ENCODE data around the gene PEX6. TPM values are rescaled to one million over a fixed set of nuclear protein-coding genes. Genes with fewer than 3 reads are reported as not detected.
"Not testable (repeated sequence)": the region's sequence is repeated elsewhere in the genome, so short reads cannot be mapped to it uniquely, and the experiment has no call there.

The PEX6 gene
- total RNA-seq, 3 donors from 2014 or later, result 13.0 to 22.3 (median 18.9) TPM

DNA sequence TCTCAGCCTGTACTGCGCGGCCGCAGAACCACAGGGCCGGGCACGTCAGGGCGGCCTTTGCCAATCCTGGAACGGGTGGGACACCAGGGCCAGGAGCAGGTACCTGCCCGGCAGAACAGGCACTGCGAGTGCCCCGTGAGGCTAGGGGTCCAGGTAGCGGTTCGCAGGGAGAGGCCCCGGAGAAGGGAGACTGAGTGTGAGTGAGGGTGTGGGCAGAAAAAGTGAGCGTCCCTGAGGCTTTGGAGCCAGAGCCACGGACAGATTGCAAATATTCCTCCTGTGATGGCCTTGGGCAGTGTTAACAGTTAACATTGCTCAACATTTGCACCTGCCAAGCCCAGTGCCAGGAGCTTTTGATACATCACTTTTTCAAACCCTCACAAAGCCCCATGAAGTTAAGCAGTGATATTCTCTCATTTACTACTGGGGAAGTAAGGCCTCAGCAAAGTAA, 17.9 kb downstream of the PEX6 start:
- H3K4me1 ChIP-seq, result no peaks in the 10 kb centered on the region
- H3K27ac ChIP-seq, result peak overlapping the region; percentile 16 to 17
- TF ChIP-seq, protein P1, sequence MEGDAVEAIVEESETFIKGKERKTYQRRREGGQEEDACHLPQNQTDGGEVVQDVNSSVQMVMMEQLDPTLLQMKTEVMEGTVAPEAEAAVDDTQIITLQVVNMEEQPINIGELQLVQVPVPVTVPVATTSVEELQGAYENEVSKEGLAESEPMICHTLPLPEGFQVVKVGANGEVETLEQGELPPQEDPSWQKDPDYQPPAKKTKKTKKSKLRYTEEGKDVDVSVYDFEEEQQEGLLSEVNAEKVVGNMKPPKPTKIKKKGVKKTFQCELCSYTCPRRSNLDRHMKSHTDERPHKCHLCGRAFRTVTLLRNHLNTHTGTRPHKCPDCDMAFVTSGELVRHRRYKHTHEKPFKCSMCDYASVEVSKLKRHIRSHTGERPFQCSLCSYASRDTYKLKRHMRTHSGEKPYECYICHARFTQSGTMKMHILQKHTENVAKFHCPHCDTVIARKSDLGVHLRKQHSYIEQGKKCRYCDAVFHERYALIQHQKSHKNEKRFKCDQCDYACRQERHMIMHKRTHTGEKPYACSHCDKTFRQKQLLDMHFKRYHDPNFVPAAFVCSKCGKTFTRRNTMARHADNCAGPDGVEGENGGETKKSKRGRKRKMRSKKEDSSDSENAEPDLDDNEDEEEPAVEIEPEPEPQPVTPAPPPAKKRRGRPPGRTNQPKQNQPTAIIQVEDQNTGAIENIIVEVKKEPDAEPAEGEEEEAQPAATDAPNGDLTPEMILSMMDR (IDR thresholded peaks at IDR 0.05), result no peak
- TF ChIP-seq POLR2AphosphoS5 (IDR thresholded peaks at IDR 0.05) (no peak), POLR2A (IDR thresholded peaks at IDR 0.05) (no peak)
- H3K36me3 ChIP-seq, result no peaks in the 10 kb centered on the region
- DNase-seq (ENCODE audit: low spot score in 2 of 2), result no peak
- intact Hi-C loops (cut with DNase I; ENCODE audit: low total_unique reads), result no loop called here
- no peaks in the 10 kb centered on the region for H3K27me3 ChIP-seq
- no peaks in the 10 kb centered on the region for H3K9me3 ChIP-seq
- peak overlapping the region; percentile 41 to 69 (median 59) for H3K4me3 ChIP-seq

DNA sequence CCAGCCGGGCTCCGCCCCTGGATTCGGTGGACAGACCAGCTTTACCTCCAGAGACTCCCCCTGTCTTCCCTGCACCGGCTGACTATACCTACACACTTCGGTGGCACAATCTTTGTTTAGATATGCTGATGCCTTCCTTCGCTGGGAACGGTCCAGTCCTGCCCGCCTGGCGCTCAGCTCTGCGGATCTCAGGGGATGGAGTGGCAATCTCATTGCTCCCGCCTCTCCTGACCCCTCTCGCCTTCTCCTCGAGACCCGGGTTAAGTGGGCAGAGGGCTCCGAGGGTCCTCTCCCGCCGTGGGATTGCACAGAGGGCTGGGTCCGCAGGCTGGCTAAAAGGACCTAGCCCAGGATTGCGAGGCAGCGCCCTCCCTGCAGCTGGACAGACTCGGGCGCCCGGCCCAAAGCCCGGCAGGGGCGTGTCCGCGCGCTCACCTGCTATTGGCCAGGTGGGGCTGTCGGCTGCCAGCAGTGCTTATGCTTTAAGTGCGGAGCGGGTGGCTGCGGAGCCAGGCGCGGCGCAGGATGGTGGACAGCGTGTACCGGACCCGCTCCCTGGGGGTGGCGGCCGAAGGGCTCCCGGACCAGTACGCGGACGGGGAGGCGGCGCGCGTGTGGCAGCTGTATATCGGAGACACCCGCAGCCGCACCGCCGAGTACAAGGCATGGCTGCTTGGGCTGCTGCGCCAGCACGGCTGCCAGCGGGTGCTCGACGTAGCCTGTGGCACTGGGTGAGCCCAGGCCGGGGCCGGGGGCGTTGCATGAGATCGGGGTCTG, 18.6 kb downstream of the PEX6 start, which contains the start of gene GNMT:
Gene GNMT, plus strand, starts transcription at position 512 of the 777 bp plus-strand sequence. Its CDS starts 14 bp downstream, at position 526.
- DNase-seq (ENCODE audit: low spot score in 2 of 2), result peak; percentile 58 to 81
- Histone ChIP-seq H3K27ac (peak within 1 kb of the TSS; percentile 16 to 21), H3K4me1 (no peaks in the 10 kb centered on the region), H3K36me3 (no peaks in the 10 kb centered on the region), H3K27me3 (no peaks in the 10 kb centered on the region), H3K9me3 (no peaks in the 10 kb centered on the region), H3K4me3 (peak within 1 kb of the TSS; percentile 41 to 69 (median 59))
- TF ChIP-seq POLR2AphosphoS5 (IDR thresholded peaks at IDR 0.05) (peak in 1 of 3 donors; percentile 15), POLR2A (IDR thresholded peaks at IDR 0.05) (no peak)
- TF ChIP-seq, protein P1 (IDR thresholded peaks at IDR 0.05), result no peak
- intact Hi-C loops (cut with DNase I; ENCODE audit: low total_unique reads), result no loop called here

DNA sequence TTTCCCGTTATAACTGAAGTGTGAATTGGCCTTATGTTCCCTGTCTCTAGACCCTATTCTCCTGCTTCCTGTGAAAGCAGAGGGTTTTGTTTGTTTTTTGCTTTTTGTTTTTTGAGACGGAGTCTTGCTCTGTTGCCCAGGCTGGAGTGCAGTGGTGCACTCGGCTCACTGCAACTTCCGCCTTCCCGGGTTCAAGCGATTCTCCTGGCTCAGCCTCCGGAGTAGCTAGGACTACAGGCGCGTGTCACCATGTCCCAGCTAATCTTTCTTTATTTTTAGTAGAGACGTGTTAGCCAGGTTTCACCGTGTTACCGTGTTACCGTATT, 19.1 kb downstream of the PEX6 start:
- TF ChIP-seq, protein P1 (IDR thresholded peaks at IDR 0.05), result no peak
- TF ChIP-seq POLR2AphosphoS5 (IDR thresholded peaks at IDR 0.05) (no peak), POLR2A (IDR thresholded peaks at IDR 0.05) (no peak)
- Histone ChIP-seq H3K9me3 (no peaks in the 10 kb centered on the region), H3K27ac (peak overlapping the region; percentile 16 to 21), H3K36me3 (no peaks in the 10 kb centered on the region), H3K4me1 (no peaks in the 10 kb centered on the region), H3K27me3 (no peaks in the 10 kb centered on the region), H3K4me3 (peak overlapping the region; percentile 41 to 69 (median 59))
- intact Hi-C loops (cut with DNase I; ENCODE audit: low total_unique reads), result no loop called here
- no peak for DNase-seq (ENCODE audit: low spot score in 2 of 2)

DNA sequence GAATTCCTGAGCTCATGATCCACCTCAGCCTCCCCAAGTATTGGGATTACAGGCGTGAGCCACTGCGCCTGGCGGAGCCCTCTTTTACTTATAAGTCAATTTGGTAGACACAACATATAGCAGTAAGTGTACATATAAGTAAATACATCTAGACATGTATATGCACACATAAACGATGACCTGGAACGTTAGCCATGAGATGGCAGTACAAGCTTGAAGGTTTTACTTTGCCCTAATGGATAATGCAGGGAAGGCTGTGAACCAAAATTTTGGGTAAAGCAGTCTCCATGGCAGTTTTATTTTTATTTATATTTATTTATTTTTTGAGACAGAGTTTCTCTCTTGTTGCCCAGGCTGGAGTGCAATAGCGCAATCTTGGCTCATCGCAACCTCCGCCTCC, 20.9 kb downstream of the PEX6 start:
- Histone ChIP-seq H3K27ac (no peak overlapping the region), H3K4me1 (no peaks in the 10 kb centered on the region), H3K36me3 (no peaks in the 10 kb centered on the region), H3K4me3 (no peak overlapping the region), H3K27me3 (no peaks in the 10 kb centered on the region), H3K9me3 (no peaks in the 10 kb centered on the region)
- no peak for DNase-seq (ENCODE audit: low spot score in 2 of 2)
- TF ChIP-seq, protein P1 (IDR thresholded peaks at IDR 0.05), result no peak
- no peak for TF ChIP-seq POLR2AphosphoS5 (IDR thresholded peaks at IDR 0.05)
- no peak for TF ChIP-seq POLR2A (IDR thresholded peaks at IDR 0.05)
- intact Hi-C loops (cut with DNase I; ENCODE audit: low total_unique reads), result no loop called here

DNA sequence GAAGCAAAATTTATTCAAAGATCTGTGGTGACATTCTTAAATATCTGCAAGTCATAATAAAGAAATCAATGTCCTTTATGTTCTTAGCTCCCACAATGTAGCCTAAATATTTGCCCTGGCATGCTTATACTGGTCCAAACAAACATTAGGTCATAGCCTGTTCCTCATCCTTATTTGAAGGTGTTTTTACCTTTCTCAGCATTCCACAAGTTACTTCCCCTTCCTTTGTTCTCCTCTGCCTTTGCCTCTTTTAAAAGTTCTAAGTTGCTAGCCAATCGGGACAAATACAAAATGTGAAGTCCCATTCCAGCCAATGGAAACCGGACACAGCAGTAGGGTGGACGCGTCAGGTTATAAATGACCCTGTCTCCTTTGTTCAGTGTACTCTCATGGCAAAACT, 24.6 kb downstream of the PEX6 start:
- DNase-seq (ENCODE audit: low spot score in 2 of 2); H3K27me3 ChIP-seq; intact Hi-C loops (cut with DNase I; ENCODE audit: low total_unique reads); H3K36me3 ChIP-seq; H3K4me3 ChIP-seq; H3K27ac ChIP-seq; H3K4me1 ChIP-seq; H3K9me3 ChIP-seq: not testable (repeated sequence)

Data from breast epithelium (tissue), 4 donors.